ENCODE measurements around the gene TMX1.
A peak's percentile ranks its signal among the peaks of the same experiment; 100 is the strongest.

The TMX1 gene

GRCh38 chr14:51293149-51293911 lies 53.3 kb downstream of the TMX1 start:
- Mint-ChIP-seq H3K27me3 (peaks cover 0 to 3% of the 10 kb centered on the region in 2 donors), H3K4me3 (no peak overlapping the region), H3K27ac (no peak overlapping the region), H3K36me3 (peaks cover 6 to 14% of the 10 kb centered on the region in 2 donors), H3K4me1 (peaks cover 8 to 11% of the 10 kb centered on the region in 2 donors), H3K9me3 (no peaks in the 10 kb centered on the region)
- ATAC-seq (replicated peaks) (no peak), DNase-seq (no peak)

- H3K36me3 Mint-ChIP-seq: peaks cover 6 to 12% of the 10 kb centered on the region in 2 donors
- peaks cover 0 to 3% of the 10 kb centered on the region in 2 donors for H3K27me3 Mint-ChIP-seq
- H3K4me1 Mint-ChIP-seq: peaks cover 11 to 17% of the 10 kb centered on the region in 2 donors
- no peak overlapping the region for H3K27ac Mint-ChIP-seq
- no peaks in the 10 kb centered on the region for H3K9me3 Mint-ChIP-seq
- ATAC-seq (replicated peaks): no peak
- no peak for DNase-seq
- H3K4me3 Mint-ChIP-seq: no peak overlapping the region
Measured at GRCh38 chr14:51293912-51294389, 53.9 kb downstream of the TMX1 start.

- Mint-ChIP-seq H3K27me3 (peaks cover 0 to 3% of the 10 kb centered on the region in 2 donors), H3K36me3 (peaks cover 6% of the 10 kb centered on the region in 2 donors), H3K27ac (peak overlapping the region; percentile 0), H3K4me1 (peaks cover 11 to 17% of the 10 kb centered on the region in 2 donors), H3K4me3 (no peak overlapping the region), H3K9me3 (no peaks in the 10 kb centered on the region)
- DNase-seq: no peak
- ATAC-seq (replicated peaks): peak; percentile 63 to 86
Measured at GRCh38 chr14:51294951-51295525, 55.0 kb downstream of the TMX1 start.

- H3K4me1 Mint-ChIP-seq: peaks cover 11 to 17% of the 10 kb centered on the region in 2 donors
- ATAC-seq (replicated peaks): peak in 1 of 2 donors; percentile 33
Measured at GRCh38 chr14:51295646-51296263, 55.7 kb downstream of the TMX1 start.

GRCh38 chr14:51297066-51297465 lies 57.0 kb downstream of the TMX1 start:
- DNase-seq (no peak), ATAC-seq (replicated peaks) (no peak)
- Mint-ChIP-seq H3K27me3 (peaks cover 0 to 3% of the 10 kb centered on the region in 2 donors), H3K9me3 (no peaks in the 10 kb centered on the region), H3K4me3 (no peak overlapping the region), H3K36me3 (peaks cover 0 to 3% of the 10 kb centered on the region in 2 donors), H3K27ac (no peak overlapping the region), H3K4me1 (peaks cover 14 to 25% of the 10 kb centered on the region in 2 donors)

More at GRCh38 chr14:51295646-51296263, 55.7 kb downstream of the TMX1 start:
- Mint-ChIP-seq H3K36me3 (peaks cover 3 to 6% of the 10 kb centered on the region in 2 donors), H3K9me3 (no peaks in the 10 kb centered on the region), H3K4me3 (no peak overlapping the region), H3K27me3 (peaks cover 0 to 3% of the 10 kb centered on the region in 2 donors), H3K27ac (no peak overlapping the region)
- no peak for DNase-seq

GRCh38 chr14:51298895-51299294 lies 58.8 kb downstream of the TMX1 start:
- DNase-seq (no peak), ATAC-seq (replicated peaks) (no peak)
- Mint-ChIP-seq H3K4me1 (peaks cover 14 to 33% of the 10 kb centered on the region in 2 donors), H3K4me3 (no peak overlapping the region), H3K27me3 (peaks cover 0 to 3% of the 10 kb centered on the region in 2 donors), H3K27ac (no peak overlapping the region), H3K9me3 (no peaks in the 10 kb centered on the region), H3K36me3 (peaks cover 0 to 3% of the 10 kb centered on the region in 2 donors)

- no peak overlapping the region for H3K4me3 Mint-ChIP-seq
- H3K9me3 Mint-ChIP-seq: peaks cover 0 to 2% of the 10 kb centered on the region in 2 donors
- ATAC-seq (replicated peaks) (peak in 1 of 2 donors; percentile 56), DNase-seq (no peak)
- H3K4me1 Mint-ChIP-seq: peaks cover 5 to 24% of the 10 kb centered on the region in 2 donors
- H3K27ac Mint-ChIP-seq: no peak overlapping the region
- H3K36me3 Mint-ChIP-seq: no peaks in the 10 kb centered on the region
- no peaks in the 10 kb centered on the region for H3K27me3 Mint-ChIP-seq
Measured at GRCh38 chr14:51302295-51303030, 62.4 kb downstream of the TMX1 start.

GRCh38 chr14:51304438-51304837 lies 64.4 kb downstream of the TMX1 start:
- ATAC-seq (replicated peaks) (peak; percentile 70 to 72), DNase-seq (no peak)
- no peak overlapping the region for H3K4me3 Mint-ChIP-seq
- H3K36me3 Mint-ChIP-seq: no peaks in the 10 kb centered on the region
- H3K27me3 Mint-ChIP-seq: no peaks in the 10 kb centered on the region
- no peak overlapping the region for H3K27ac Mint-ChIP-seq
- peaks cover 3 to 16% of the 10 kb centered on the region in 2 donors for H3K4me1 Mint-ChIP-seq
- peaks cover 0 to 2% of the 10 kb centered on the region in 2 donors for H3K9me3 Mint-ChIP-seq

- Mint-ChIP-seq H3K4me1 (peaks cover 3 to 16% of the 10 kb centered on the region in 2 donors), H3K36me3 (no peaks in the 10 kb centered on the region), H3K4me3 (no peak overlapping the region), H3K27ac (no peak overlapping the region), H3K9me3 (peaks cover 0 to 2% of the 10 kb centered on the region in 2 donors), H3K27me3 (no peaks in the 10 kb centered on the region)
- DNase-seq (no peak), ATAC-seq (replicated peaks) (peak; percentile 81 to 86)
Measured at GRCh38 chr14:51304941-51305340, 64.9 kb downstream of the TMX1 start.

- H3K9me3 Mint-ChIP-seq: peaks cover 0 to 2% of the 10 kb centered on the region in 2 donors
- ATAC-seq (replicated peaks): no peak
- H3K36me3 Mint-ChIP-seq: no peaks in the 10 kb centered on the region
- no peak overlapping the region for H3K27ac Mint-ChIP-seq
- H3K4me3 Mint-ChIP-seq: no peak overlapping the region
- peaks cover 0 to 8% of the 10 kb centered on the region in 2 donors for H3K27me3 Mint-ChIP-seq
- H3K4me1 Mint-ChIP-seq: peaks cover 3 to 16% of the 10 kb centered on the region in 2 donors
- no peak for DNase-seq
Measured at GRCh38 chr14:51305751-51306150, 65.7 kb downstream of the TMX1 start.

All from stimulated activated naive B cell treated with anti-CD40 and anti-IgM and Interleukin-4, amounts not matched to agents 10 μg/mL and 1 μg/mL and 100 μg/mL, for 72 hours (primary cell).